HepG2 (cell line): ENCODE measurements around the gene AFAP1L2.

Experiments used
- MXI1 ChIP-seq: IDR thresholded peaks from 3 replicates; pipeline ENCODE4 v1.6.1; 2012; ENCODE audit warnings: low read depth, low read length, inconsistent platforms, borderline replicate concordance
- RXRA ChIP-seq: sonication (generic); formaldehyde crosslinking; IDR thresholded peaks from 2 replicates; pipeline ENCODE4 v1.5.1; 2020; ENCODE audit warnings: missing genetic modification reagents
- TEAD3 ChIP-seq: optimal IDR thresholded peaks from 2 replicates; pipeline ENCODE3; 2016; ENCODE audit warnings: borderline replicate concordance
- ZNF496 ChIP-seq: sonication (generic); formaldehyde crosslinking; IDR thresholded peaks from 2 replicates; pipeline ENCODE4 v1.8.1; 2023; ENCODE audit warnings: mild to moderate bottlenecking, moderate library complexity, missing genetic modification reagents; ENCODE audit not compliant: insufficient replicate concordance
- ZNF7 ChIP-seq: IDR thresholded peaks from 2 replicates; pipeline ENCODE4 v1.6.1; 2016; ENCODE audit warnings: missing biosample characterization, missing genetic modification reagents
- ZNF839 ChIP-seq: sonication (generic); formaldehyde crosslinking; IDR thresholded peaks from 2 replicates; pipeline ENCODE4 v1.4.0; 2020; ENCODE audit warnings: missing genetic modification reagents, mild to moderate bottlenecking, borderline replicate concordance
- TF ChIP-seq, protein P1 (sequence below): IDR thresholded peaks from 2 replicates; pipeline ENCODE4 v1.6.1; 2012; ENCODE audit warnings: inconsistent platforms
- TF ChIP-seq, protein P2 (sequence below), 2 experiments: sonication (generic) in 1 of 2; formaldehyde crosslinking in 1 of 2; IDR thresholded peaks; 2 replicates each; pipeline versions ENCODE4 v1.4.0 to v1.6.1; 2018 to 2020; ENCODE audit warnings: missing genetic modification reagents in 2 of 2, borderline replicate concordance in 1 of 2, low read depth in 1 of 2, mild to moderate bottlenecking in 1 of 2, missing biosample characterization in 1 of 2
- TF ChIP-seq, protein P3 (sequence below): sonication (generic); formaldehyde crosslinking; IDR thresholded peaks from 2 replicates; pipeline ENCODE4 v1.5.0; 2020; ENCODE audit warnings: mild to moderate bottlenecking, missing genetic modification reagents, moderate library complexity

DNA sequence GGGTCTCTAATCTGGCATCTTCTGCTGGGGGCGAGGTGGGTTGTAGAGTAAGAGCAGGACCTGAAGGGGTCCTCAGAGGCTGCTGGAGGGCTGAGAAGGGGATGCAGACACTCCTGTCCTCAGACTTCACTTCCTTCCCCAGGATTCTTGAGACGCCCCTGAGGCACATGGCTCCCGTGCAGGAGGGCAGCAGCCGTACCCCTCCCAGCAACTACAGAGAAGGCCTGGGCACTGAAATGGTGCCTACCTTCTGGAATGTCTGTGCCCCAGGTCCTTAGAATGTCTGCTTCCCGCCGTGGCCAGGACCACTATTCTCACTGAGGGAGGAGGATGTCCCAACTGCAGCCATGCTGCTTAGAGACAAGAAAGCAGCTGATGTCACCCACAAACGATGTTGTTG lies 113.2 kb downstream of the AFAP1L2 start:
- no peak for TF ChIP-seq ZNF7 (CRISPR knock-in tag)
- no peak for TF ChIP-seq RXRA (CRISPR knock-in tag)
- no peak for TF ChIP-seq MXI1
- no peak for TF ChIP-seq ZNF839
- TF ChIP-seq, protein P1, sequence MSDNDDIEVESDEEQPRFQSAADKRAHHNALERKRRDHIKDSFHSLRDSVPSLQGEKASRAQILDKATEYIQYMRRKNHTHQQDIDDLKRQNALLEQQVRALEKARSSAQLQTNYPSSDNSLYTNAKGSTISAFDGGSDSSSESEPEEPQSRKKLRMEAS: no peak
- no peak for TF ChIP-seq ZNF496 (CRISPR knock-in tag)
- TF ChIP-seq, protein P2, sequence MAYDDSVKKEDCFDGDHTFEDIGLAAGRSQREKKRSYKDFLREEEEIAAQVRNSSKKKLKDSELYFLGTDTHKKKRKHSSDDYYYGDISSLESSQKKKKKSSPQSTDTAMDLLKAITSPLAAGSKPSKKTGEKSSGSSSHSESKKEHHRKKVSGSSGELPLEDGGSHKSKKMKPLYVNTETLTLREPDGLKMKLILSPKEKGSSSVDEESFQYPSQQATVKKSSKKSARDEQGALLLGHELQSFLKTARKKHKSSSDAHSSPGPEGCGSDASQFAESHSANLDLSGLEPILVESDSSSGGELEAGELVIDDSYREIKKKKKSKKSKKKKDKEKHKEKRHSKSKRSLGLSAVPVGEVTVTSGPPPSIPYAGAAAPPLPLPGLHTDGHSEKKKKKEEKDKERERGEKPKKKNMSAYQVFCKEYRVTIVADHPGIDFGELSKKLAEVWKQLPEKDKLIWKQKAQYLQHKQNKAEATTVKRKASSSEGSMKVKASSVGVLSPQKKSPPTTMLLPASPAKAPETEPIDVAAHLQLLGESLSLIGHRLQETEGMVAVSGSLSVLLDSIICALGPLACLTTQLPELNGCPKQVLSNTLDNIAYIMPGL (CRISPR knock-in tag; IDR thresholded peaks at IDR 0.05; ENCODE audit: borderline replicate concordance in 1 of 2, low read depth in 1 of 2): no peak
- TF ChIP-seq, protein P3, sequence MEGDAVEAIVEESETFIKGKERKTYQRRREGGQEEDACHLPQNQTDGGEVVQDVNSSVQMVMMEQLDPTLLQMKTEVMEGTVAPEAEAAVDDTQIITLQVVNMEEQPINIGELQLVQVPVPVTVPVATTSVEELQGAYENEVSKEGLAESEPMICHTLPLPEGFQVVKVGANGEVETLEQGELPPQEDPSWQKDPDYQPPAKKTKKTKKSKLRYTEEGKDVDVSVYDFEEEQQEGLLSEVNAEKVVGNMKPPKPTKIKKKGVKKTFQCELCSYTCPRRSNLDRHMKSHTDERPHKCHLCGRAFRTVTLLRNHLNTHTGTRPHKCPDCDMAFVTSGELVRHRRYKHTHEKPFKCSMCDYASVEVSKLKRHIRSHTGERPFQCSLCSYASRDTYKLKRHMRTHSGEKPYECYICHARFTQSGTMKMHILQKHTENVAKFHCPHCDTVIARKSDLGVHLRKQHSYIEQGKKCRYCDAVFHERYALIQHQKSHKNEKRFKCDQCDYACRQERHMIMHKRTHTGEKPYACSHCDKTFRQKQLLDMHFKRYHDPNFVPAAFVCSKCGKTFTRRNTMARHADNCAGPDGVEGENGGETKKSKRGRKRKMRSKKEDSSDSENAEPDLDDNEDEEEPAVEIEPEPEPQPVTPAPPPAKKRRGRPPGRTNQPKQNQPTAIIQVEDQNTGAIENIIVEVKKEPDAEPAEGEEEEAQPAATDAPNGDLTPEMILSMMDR: no peak
- TF ChIP-seq TEAD3 (CRISPR knock-in tag): no peak
